HT-29 (cell line): ENCODE results near the gene LAMA2. TPM values are rescaled to one million over a fixed set of nuclear protein-coding genes. Genes with fewer than 3 reads are reported as not detected.

Experiments
- DNase-seq: peaks from one replicate; pipeline ENCODE4 v3.0.0-alpha.2; 2015; ENCODE audit warnings: low spot score
- total RNA-seq: library from RNA; depleted of rRNA; stranded (reverse); fragments of >200 nt; shearing (Covaris generic); gene quantifications from 2 replicates; pipeline ENCODE4 v1.2.3, GENCODE V29; 2014

The LAMA2 gene
- total RNA-seq, 1 experiment from 2014 or later: 0.08 TPM

DNA sequence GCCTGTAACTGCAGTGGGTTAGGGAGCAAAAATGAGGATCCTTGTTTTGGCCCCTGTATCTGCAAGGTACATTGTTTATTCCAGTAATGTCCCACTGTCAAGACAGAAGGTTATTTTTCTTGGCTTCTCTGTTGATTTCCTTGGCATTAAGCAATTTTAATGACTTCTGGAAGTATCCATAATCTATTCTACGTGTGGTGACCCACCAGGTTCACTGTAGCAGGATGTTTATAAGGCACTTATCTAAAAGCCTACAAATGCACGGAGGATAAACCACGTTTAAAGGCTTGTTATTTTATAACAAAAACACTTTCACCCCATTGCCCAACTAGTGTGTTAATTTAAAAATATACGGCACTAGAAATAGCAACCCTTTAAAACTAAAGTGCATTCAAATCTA is 294.9 kb downstream of the LAMA2 start:
- no peak for DNase-seq

DNA sequence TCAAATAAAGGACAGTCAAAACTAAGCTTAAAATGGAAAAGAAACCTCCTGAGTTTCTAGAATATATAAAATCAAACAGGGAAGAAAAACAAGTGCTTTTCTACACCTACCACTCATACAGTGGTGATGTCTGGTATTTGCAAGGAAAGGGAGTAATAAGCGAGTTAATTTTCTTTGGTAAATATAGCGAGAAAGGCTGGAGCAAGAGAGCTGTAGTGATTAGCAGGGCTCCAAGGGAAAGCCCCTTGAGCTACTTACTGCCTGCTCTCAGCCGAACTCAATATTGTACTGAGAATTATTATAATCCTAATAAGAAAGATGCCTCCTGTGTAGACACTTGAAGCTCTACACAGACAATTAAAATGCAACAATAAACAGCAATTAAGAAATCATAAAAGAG is 296.3 kb downstream of the LAMA2 start:
- DNase-seq: no peak

DNA sequence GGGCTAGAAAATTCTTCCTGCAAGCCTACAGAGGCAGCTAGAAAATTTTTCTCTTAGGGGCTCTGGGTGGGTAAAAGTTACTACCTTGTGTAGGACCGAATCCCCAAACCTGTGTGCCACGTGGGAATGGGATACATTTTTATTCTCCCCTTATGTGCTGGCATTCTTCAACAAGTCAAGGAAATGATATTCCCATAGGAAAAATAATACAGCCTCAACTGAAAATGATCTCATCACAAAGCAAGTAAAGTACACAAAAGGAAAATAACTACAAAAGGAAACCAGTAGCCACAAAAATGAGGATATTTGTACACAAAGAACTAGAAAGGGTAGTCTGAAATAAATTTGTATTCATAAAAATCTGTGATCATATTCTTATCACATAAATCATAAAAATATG is 298.1 kb downstream of the LAMA2 start:
- DNase-seq: no peak

DNA sequence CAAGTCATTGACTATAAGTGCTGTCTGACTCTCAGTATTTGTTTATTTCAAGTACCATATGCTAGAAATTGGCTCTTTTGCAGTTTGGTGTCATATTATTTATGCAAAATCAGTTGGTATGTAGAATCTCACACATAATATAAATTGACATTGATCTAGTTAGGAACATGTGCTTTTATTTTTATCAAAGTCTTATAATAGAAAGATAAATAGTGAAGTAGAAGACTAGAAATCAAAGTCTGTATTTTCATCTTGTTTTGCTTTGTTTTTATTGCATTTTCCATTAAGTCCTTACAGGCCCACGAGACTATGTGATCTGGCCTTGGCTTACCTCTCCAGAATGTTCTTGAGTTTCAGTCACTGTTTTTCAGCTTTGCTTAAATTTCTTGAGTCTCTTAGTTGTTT is 300.3 kb downstream of the LAMA2 start:
- DNase-seq: peak; percentile 30

DNA sequence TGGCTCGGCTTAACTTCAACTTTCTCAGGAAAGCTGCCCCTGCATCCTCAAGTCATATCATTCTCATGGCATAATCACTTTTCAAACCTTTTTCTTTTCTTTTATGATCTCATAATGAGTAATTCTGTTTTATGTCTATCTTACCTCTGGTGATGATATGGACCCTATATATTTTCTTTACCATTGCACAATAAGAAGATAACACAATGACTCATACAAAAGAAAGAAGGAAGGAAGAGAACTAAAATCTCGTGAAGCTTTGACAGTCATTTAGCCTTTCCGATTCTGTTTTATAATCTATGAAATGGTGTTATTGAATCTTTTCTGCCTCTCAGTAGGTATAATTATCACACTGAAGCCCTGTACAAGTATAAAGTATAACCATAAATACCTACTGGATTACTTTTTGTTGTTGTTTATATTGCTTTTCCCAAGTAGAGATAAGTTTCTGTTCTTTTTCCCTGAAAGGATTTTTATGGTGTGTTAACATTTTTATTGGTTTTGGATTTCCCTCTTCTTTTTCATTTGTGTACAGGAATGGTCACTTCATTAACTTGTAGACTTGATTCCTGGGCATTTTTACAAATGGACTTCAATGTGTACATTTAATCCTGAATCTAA is 300.9 kb downstream of the LAMA2 start:
- DNase-seq: peak; percentile 60

DNA sequence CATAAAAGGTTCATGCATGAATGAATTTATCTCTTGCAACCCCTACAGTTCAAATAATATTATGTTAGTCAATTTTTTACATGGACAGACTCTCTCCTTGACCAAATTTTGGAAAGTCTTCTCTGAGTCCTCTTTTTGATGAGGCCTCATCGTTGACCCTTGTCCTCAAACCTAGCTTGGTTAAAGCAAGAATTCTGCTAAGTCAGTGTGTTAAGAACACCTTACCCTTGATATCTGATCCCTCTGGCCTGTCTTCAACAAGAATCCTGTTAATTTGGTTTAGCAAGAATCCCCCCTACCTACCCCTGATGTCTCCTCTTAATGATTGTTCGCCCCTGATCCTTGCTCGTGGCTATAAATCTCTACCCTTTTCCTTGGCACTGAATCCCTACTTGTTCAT is 301.4 kb downstream of the LAMA2 start:
- no peak for DNase-seq

DNA sequence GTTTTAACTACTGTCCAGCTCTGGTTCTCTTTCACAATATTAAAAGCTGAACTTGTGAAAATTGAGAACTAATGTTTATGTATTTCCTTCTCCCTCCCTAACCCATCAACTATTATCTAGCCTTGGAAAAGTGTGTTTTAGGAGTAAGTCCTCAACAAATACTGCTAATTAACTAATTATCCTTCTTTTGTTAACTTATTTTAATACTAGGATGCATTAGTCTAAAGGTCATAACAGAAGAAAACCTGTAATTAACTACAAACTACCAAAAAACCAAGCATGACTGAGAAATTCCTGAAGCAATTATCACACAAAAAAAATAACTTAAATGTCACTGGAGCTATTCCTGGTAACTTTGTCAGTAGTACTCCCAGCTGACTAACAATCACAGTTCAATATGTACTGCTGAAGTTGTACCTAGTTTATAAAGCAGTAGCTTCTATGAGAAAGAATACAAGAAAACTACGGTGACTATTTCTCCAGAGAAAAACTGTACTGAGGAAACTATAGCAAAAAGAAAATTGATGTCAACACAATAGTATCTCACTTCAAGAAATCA is 301.9 kb downstream of the LAMA2 start:
- DNase-seq: no peak

DNA sequence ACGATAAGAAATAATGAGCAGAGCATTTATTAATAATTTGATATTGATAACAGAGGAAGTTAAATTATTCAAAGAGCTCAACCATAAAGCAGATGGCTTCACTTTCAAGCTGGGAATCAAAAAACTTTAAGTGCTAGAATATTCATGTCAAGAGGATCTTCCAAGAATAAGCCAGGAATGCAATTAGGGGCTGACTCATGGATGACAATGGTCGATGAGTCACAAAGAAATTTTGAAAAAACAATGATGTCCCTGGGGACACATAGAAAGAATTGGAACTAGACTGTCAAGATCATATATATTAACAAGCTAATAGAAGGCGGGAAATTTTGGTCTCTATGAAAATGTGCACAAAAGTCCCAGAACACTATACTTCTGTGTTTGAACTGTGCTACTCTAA is 304.1 kb downstream of the LAMA2 start:
- no peak for DNase-seq

DNA sequence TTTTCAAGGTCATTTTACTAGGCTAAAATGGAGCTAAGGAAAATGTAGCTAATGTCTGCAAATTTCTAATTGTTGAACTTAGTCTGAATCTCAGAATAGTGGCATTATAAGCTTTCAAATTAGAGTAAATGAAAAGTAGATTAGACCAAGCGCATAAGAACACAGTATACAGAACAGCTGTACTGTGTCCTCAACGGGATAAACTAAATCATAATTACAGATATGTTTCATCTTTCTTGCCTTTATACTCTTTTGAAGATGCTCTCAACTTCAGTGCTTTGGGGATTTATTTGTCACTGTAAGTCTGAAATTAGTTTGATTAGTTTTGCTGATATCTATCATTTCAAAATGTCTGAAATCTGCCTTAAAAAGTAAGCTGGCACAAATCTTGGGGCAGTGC is 305.4 kb downstream of the LAMA2 start:
- no peak for DNase-seq

DNA sequence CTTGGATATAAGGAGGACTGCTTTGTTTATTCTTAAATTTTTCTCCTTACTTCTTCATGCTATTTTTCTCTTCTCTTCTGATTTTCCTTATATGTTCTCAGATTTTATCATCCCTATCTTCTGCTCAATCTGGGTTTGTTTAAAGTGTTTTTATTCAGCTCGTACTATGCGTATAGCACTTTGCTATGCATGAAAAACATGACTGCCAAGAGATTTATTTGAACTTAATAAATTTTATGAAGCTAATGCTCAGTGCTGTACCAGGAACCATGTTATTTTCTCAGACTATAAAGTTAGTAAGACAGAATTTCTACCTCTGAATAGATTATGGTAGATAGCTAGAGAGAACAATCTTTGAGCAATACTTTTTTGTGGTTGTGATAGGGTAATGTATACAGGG is 305.9 kb downstream of the LAMA2 start:
- DNase-seq: no peak

DNA sequence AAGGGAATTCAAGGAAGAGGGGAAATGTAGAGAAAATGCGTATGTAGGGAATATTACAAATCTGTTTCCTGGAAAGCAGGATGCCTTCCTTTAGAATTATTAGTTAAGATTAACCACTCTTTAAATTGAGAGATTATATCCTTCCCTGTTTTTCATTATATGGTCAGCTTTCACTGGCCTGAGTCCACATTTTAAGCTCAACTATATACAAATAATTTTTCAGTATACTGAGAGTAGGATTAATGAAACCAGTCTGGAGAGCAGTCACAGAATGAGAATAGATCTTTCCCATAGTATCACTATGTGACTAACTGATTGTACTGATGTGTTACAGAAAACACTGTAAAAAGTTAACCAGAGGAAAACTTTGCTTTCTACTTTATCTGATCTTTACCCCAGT is 306.3 kb downstream of the LAMA2 start:
- DNase-seq: no peak

DNA sequence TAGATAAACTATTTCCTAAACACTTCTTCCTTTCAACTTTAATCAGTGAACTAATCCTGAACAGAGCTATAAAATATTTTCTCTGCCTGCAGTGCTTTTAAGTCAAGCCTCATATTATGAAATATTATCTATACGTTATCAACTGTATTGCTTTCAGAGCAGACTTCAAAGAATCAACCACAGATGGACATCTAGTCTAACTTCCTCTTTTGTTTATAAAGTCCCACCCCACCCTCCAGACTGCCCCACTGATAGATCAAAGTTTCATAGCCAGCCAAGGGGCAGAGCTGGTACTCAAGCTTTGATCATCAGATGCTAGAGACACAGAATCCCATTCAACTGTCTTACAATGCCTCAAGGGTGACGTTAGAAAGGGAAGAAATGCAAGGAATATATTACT is 308.3 kb downstream of the LAMA2 start:
- peak; percentile 48 for DNase-seq

DNA sequence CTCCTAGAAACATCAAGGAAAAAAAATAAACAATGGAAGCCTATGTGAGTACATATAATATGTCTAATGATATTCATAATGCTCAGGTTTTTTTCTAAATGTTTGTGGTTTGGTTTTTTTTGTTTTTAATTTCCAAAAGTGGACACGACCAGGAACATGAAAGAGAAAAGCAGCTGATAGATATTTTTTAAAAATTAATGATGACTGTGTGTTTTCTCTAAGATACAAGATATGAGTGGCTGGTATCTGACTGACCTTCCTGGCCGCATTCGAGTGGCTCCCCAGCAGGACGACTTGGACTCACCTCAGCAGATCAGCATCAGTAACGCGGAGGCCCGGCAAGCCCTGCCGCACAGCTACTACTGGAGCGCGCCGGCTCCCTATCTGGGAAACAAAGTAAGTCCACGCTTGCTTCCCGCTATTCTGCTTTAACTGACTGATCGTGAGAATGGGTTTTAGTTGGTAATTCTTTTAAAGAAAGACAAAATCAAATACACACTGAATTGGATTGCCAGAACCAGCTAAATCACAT is 309.6 kb downstream of the LAMA2 start:
- DNase-seq: no peak

DNA sequence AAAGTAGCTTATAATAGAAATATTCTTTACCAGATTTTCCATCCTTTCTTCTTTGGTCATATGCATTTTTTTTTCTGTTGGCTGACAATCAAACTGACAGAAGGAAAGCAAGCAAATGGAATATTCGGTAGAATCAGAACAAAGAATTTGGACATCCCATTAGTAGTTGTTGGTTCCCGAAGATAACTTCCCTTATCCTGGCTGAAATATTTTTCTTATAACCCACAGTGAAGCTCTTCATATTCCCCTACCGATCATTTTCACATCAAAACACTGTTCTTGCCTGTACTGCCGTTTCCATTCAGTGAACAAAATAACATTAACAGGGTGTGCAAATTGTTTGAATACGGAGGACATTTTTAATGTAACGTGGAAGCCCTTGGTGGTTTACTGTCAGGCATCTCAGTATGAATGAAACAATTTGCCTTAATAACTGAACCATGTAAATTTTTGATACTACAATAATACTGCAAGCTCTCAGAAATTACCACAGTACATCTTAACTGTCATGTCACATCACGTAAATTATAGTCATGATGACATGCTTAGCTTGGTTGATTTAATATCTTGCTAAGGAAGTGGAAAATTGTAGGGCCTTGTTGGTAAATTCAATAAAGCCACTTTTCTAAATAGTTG is 311.5 kb downstream of the LAMA2 start:
- DNase-seq: no peak

DNA sequence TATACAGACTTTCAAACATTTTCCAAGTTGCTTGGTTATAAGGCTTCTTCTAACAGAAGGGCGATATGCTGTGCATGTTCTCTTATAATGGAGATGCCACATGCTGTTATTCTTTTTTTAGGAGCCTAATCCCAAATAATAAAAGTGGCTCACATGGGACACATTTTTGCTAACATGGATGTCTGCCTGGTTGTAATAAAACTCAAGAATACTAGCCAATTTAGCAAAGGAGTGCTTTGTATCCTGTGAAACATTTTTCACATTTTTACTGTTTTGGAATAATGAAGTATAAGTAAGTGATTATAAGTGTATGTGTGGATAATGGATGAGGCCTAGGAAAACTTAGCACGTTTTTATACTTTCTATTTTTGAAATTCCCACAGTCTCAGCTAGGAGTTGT is 312.2 kb downstream of the LAMA2 start:
- no peak for DNase-seq

DNA sequence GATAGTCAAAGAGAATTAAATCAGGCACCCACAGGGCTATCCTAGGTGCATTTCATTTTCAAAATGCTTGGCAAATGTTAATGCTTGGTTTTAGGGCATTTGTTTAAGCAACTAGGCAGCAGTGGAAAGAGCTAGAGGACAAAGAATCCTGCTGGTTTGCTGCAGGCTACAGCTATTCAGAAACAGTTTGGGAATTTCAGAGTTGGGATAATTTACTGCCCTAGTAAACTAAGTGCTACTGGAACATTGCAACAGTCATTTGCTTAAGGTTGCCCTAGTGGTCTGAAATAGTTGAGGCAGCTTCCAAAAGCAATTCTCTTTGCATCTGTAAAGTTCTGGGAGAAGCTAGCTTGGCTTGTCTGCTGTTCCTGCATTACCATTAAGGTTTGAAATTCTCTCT is 312.7 kb downstream of the LAMA2 start:
- no peak for DNase-seq

DNA sequence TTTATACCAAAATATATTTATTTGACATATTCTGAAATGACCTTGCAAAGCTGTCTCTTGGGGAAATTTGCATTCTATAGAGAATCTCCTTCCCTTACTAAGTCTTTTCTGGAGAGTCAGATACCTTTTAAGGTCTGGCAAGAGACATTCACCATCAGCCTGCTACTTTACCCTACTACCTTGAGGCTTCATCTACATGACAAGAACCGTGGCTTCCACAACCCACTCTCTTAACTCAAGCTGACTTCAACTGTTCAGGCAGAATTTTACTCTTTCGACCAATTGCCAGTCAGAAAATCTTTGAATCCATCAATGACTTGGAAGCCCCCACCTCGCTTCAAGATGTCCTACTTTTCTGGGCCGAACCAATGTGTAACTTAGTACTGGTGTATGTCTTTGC is 314.2 kb downstream of the LAMA2 start:
- DNase-seq: no peak

DNA sequence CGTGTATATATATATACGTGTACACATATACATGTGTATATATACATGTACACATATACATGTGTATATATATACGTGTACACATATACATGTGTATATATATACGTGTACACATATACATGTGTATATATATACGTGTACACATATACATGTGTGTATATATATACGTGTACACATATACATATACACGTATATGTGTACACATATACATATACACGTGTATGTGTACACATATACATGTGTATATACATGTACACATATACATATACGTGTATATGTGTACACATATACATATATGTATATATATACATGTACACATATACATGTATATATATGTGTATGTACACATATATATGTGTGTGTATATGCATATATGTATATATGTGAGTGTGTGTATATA is 317.2 kb downstream of the LAMA2 start:
- DNase-seq: no peak

DNA sequence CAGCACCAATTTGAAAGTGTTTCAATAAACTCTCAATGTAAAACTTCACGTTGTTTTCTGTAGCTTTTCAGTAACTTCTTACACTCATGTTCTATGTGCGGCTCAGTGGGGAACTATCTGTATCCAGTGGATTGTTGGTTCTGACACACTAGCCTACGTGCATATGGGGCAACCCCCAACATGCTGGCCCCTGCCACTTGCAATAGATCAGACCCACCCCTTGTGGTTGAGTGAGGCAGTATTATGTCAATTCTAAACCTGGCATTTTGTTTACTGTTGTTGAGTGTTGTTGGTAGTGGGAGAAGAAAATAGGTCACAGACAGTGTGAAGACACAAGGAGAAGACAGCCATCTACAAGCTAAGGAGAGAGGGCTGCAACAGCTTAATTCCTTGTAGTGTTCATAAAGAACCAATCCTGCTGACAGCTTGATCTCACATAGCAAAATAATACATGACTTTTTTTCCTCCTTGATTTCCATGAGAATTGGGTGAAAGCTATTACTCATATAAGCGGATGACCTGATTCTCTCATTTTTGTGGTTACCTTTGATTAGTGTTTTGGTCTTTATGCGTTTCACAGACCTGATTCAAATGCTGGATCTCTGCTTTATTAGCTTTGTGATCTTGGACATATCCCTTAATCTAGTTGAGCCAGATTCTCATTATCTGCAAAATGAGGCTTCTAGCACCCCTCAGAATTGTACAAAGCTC is 320.4 kb downstream of the LAMA2 start:
- DNase-seq: no peak

DNA sequence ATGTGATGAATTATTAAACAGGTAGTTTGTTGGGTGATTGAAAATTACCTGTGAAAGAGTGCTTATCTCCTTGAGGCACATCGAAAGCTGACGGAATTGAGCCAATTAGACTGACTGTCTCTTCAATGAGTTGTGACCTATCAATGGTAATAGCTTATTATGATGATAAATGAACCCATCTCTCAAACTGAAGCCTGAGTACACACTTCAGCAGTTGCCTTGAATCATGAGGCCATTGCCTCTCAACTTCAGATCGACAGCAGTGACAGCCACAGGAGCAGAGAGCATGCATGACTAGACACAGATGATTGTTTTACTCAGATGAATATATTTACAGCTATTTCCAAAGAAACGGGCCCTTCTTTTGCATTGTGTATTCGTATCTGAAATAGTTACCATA is 323.9 kb downstream of the LAMA2 start:
- DNase-seq: no peak

DNA sequence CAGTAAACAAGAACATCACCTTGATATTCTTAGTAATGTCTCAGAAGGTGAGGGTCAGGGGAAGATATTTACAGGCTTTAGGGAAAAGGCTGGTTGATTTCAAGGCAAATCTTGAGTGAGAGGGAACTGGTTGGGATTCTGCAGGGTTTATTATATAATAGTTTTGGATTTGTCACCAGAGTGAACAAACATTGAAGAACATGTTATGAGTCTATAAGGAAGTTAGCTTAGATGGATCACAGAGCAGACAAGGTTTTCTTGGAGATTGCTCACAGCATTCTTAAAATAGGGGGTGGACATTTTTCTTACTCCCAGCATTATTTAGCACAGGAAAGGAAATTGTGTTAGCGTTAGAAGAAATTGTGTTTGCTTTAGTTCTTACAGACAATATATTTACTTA is 324.9 kb downstream of the LAMA2 start:
- DNase-seq: no peak

DNA sequence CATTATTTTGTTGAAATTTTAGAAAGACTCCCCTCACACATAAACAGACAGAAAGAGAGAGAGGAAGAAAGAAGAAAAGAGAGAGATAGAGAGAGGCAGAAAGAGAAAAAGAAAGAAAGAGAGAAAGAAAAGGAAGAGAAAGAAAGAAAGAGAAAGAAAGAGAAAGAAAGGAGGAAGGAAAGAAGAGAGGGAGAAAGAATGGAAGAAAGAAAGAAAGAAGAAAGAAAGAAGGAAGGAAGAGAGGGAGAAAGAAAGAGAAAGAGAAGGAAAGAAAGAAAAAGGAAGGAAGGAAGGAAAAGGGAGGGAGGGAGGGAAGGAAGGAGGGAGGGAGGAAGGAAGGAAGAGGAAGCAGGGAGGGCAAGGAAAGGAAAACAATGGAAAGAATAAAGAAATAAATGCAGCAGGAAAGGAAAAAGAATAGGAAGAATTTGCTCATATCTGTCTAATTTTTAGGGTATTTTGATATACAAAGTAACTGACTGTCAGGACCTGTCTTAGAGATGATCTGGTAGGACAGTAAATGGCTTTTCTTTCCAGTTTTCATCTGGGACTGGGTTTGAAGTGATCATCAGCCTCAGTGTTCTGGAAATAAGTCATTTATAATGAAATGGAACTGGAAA is 325.6 kb downstream of the LAMA2 start:
- no peak for DNase-seq
